K562 treated with DMSO at 1 percent for 4 hours (cell line): Measurements from ENCODE around the gene TERC. TPM values are rescaled to one million over a fixed set of nuclear protein-coding genes. Genes with fewer than 3 reads are reported as not detected.

ENCODE experiments used
- total RNA-seq: library from RNA; unstranded; fragments of 300-600 nt; gene quantifications from 2 replicates; pipeline ENCODE4 v1.2.3, GENCODE V29; 2022; ENCODE audit not compliant: insufficient read depth

Gene TERC
- not detected in 2 replicates for total RNA-seq

GRCh38 chr3:169764882-169765612 is at the start of gene TERC:
TERC (minus strand) TSS chr3:169765060.

GRCh38 chr3:169812332-169813235 is 47.7 kb upstream of the TERC start, which contains the start of the genes LRRC34 and LRRIQ4:
LRRC34 (minus strand) TSS chr3:169812904; CDS start chr3:169812548, 356 bp downstream.
LRRIQ4 (plus strand) TSS chr3:169812870; CDS start chr3:169821922, 9,052 bp downstream.

GRCh38 chr3:169772897-169773816 is 8.3 kb upstream of the TERC start, which contains the start of gene MYNN:
MYNN (plus strand) TSS chr3:169773396; CDS start chr3:169774296, 900 bp downstream.

GRCh38 chr3:169769287-169770181 is 4.7 kb upstream of the TERC start, which contains the start of gene ACTRT3:
ACTRT3 (minus strand) TSS chr3:169769561; CDS start chr3:169769520, 41 bp downstream.

Other genes starting within 250 kb of the TERC start
- 2.4 and 5.5 TPM in 2 replicates for gene MECOM, start 101.3 kb downstream of the TERC start, total RNA-seq
- gene ACTRT3, start 4.5 kb upstream of the TERC start, total RNA-seq, result not detected in 2 replicates
- 8.5 and 10.2 TPM in 2 replicates for gene MYNN, start 8.3 kb upstream of the TERC start, total RNA-seq
- gene LRRIQ4, start 47.8 kb upstream of the TERC start, total RNA-seq, result not detected in 2 replicates
- not detected in 2 replicates for gene LRRC34, start 47.8 kb upstream of the TERC start, total RNA-seq
- not detected in 2 replicates for gene LRRC31, start 104.9 kb upstream of the TERC start, total RNA-seq
- gene SAMD7, start 146.5 kb upstream of the TERC start, total RNA-seq, result not detected in 2 replicates
- gene SEC62, start 201.7 kb upstream of the TERC start, total RNA-seq, result 36.3 and 39.7 TPM in 2 replicates